Panc1 (cell line): ENCODE data around the gene NR6A1. TPM values are rescaled to one million over a fixed set of nuclear protein-coding genes. Genes with fewer than 3 reads are reported as not detected.
A peak's percentile ranks its signal among the peaks of the same experiment; 100 is the strongest.

Experiments used
- ATAC-seq: fragments of 200-7000 bp; cut with Tn5 transposase; 2 replicates; pipeline ENCODE4 v1.9.1; 2020; ENCODE audit warnings: mild to moderate bottlenecking, moderate library complexity
- BruUV-seq: library from RNA; stranded (reverse); fragments of 400-500 nt; replicated peaks from 2 replicates; lab custom pipeline; 2021; lab: Mats Ljungman, UMichigan
- CTCF ChIA-PET: fragments of 300-600 bp; sonication (Branson Sonifier 250); formaldehyde crosslinking; loops from one replicate; lab custom pipeline; 2022; ENCODE audit warnings: antibody characterized with exemption; lab: Charles Lee
- POLR2A ChIA-PET: fragments of 300-600 bp; sonication (Branson Sonifier 250); formaldehyde crosslinking; loops from one replicate; lab custom pipeline; 2022; ENCODE audit warnings: antibody characterized with exemption; lab: Charles Lee
- DNase-seq: peaks from one replicate; pipeline ENCODE4 v3.0.0-alpha.2; 2010; ENCODE audit warnings: low read depth, low spot score
- H3K27ac ChIP-seq: 2 replicates; pipeline ENCODE4 v1.5.1; 2011; ENCODE audit warnings: mild to moderate bottlenecking, low read length, inconsistent platforms
- H3K27me3 ChIP-seq: fragments of 200-500 bp; sonication (Bioruptor generic); 2 replicates; pipeline ENCODE4 v1.6.0; 2014; ENCODE audit warnings: low read length, inconsistent platforms; ENCODE audit not compliant: control insufficient read depth, insufficient read depth
- H3K36me3 ChIP-seq: fragments of 200-500 bp; sonication (Bioruptor generic); 2 replicates; pipeline ENCODE4 v1.5.1; 2014; ENCODE audit warnings: inconsistent platforms, mild to moderate bottlenecking, low read length, moderate library complexity; ENCODE audit not compliant: control insufficient read depth, insufficient read depth
- H3K4me1 ChIP-seq: 2 replicates; pipeline ENCODE4 v1.5.1; 2011; ENCODE audit warnings: inconsistent platforms, mild to moderate bottlenecking, low read length, moderate library complexity; ENCODE audit not compliant: control insufficient read depth, insufficient read depth
- H3K4me3 ChIP-seq, 2 experiments: 2 replicates each; pipeline ENCODE4 v1.5.1; 2011 to 2012; ENCODE audit warnings: low read depth in 2 of 2, low read length in 2 of 2, mild to moderate bottlenecking in 2 of 2, inconsistent platforms in 1 of 2, moderate library complexity in 1 of 2
- H3K9me3 ChIP-seq: fragments of 200-500 bp; sonication (Bioruptor generic); 2 replicates; pipeline ENCODE4 v1.5.1; 2014; ENCODE audit warnings: low read depth, mild to moderate bottlenecking, inconsistent platforms, low read length, moderate library complexity; ENCODE audit not compliant: control insufficient read depth, insufficient read depth
- POLR2AphosphoS5 ChIP-seq: IDR thresholded peaks from 2 replicates; pipeline ENCODE4 v1.6.1; 2012; ENCODE audit warnings: mild to moderate bottlenecking, low read depth, low read length, moderate library complexity
- SIN3A ChIP-seq: IDR thresholded peaks from 2 replicates; pipeline ENCODE4 v1.6.1; 2012; ENCODE audit warnings: low read depth, mild to moderate bottlenecking, low read length, moderate library complexity, borderline replicate concordance; ENCODE audit not compliant: insufficient read depth
- TCF7L2 ChIP-seq: IDR thresholded peaks from 2 replicates; pipeline ENCODE4 v1.6.1; 2011; ENCODE audit warnings: mild to moderate bottlenecking, low read depth, low read length, inconsistent platforms
- in situ Hi-C: cut with HindIII; loops from 2 replicates; pipeline ENCODE4 v1.10.0; 2016; ENCODE audit warnings: low sequenced_read_pairs, low pct_unique_long_range_greater_than_20kb
- intact Hi-C: fragments of 100-400 bp; cut with micrococcal nuclease; formaldehyde crosslinking; loops from one replicate; pipeline ENCODE4 v1.10.0; 2022; ENCODE audit not compliant: unreplicated experiment
- microRNA-seq: library from miRNA; unstranded; fragments of <30 nt; microRNA quantifications from one replicate; pipeline ENCODE4 v1.1.0, GENCODE V29; 2020; ENCODE audit not compliant: unreplicated experiment
- total RNA-seq: library from RNA; stranded (reverse); gene quantifications from one replicate; pipeline ENCODE4 v1.2.1, GENCODE V29; 2021; ENCODE audit not compliant: unreplicated experiment
- TF ChIP-seq, protein P1 (sequence below), 2 experiments: IDR thresholded peaks; 2 replicates each; pipeline ENCODE4 v1.6.1; 2011 to 2012; ENCODE audit warnings: low read depth in 2 of 2, control low read depth in 1 of 2, low read length in 1 of 2, mild to moderate bottlenecking in 1 of 2, moderate library complexity in 1 of 2; ENCODE audit not compliant: insufficient read depth in 1 of 2
- TF ChIP-seq, protein P2 (sequence below): fragments of 450-650 bp; IDR thresholded peaks from 2 replicates; pipeline ENCODE4 v1.5.1; 2017; ENCODE audit warnings: mild to moderate bottlenecking

Gene NR6A1
- total RNA-seq, 1 experiment from 2014 or later, result 7.6 TPM

DNA sequence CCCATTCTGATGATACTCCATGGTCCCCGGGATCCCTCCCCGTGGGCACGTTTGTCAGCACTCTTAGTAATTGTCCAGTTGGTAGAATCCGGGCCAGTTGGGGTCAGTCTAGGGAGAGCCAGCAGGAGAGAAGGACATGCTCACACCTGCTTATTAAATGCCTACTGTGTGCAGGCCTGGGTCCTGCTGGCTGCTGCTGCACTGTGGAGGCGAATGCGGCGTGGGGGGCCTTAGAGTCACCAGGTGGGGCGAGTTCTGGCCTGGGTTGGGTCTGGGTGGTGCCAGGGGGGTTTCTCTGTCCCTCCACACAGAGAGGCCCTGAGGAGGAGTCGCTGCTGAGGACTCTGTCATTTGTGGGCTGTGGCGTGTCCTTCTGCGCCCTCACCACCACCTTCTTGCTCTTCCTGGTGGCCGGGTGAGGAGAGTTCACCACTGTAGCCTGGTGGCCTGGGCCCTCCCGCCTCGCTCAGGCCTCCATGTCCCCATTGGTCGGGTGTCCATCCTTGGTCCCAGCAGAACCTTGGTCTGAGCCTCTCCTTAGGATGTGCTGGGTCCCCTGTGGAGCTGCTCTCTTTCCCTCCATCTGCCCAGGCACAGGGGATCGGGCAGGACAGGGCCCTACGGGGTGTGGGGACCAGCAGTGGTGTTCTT, 303.6 kb downstream of the NR6A1 start:
- Histone ChIP-seq H3K27ac (no peak overlapping the region), H3K4me3 (no peak overlapping the region), H3K4me1 (no peaks in the 10 kb centered on the region), H3K36me3 (no peaks in the 10 kb centered on the region), H3K27me3 (no peaks in the 10 kb centered on the region), H3K9me3 (no peaks in the 10 kb centered on the region)
- intact Hi-C loops (no loop called here), in situ Hi-C loops (no loop called here)
- ChIA-PET CTCF (no interaction called here), POLR2A (no interaction called here)
- TF ChIP-seq, protein P1, sequence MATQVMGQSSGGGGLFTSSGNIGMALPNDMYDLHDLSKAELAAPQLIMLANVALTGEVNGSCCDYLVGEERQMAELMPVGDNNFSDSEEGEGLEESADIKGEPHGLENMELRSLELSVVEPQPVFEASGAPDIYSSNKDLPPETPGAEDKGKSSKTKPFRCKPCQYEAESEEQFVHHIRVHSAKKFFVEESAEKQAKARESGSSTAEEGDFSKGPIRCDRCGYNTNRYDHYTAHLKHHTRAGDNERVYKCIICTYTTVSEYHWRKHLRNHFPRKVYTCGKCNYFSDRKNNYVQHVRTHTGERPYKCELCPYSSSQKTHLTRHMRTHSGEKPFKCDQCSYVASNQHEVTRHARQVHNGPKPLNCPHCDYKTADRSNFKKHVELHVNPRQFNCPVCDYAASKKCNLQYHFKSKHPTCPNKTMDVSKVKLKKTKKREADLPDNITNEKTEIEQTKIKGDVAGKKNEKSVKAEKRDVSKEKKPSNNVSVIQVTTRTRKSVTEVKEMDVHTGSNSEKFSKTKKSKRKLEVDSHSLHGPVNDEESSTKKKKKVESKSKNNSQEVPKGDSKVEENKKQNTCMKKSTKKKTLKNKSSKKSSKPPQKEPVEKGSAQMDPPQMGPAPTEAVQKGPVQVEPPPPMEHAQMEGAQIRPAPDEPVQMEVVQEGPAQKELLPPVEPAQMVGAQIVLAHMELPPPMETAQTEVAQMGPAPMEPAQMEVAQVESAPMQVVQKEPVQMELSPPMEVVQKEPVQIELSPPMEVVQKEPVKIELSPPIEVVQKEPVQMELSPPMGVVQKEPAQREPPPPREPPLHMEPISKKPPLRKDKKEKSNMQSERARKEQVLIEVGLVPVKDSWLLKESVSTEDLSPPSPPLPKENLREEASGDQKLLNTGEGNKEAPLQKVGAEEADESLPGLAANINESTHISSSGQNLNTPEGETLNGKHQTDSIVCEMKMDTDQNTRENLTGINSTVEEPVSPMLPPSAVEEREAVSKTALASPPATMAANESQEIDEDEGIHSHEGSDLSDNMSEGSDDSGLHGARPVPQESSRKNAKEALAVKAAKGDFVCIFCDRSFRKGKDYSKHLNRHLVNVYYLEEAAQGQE (IDR thresholded peaks at IDR 0.05; ENCODE audit: insufficient read depth in 1 of 2, low read depth in 2 of 2, low read length in 1 of 2), result no peak
- TF ChIP-seq POLR2AphosphoS5 (no peak), SIN3A (no peak), TCF7L2 (no peak)
- TF ChIP-seq, protein P2, sequence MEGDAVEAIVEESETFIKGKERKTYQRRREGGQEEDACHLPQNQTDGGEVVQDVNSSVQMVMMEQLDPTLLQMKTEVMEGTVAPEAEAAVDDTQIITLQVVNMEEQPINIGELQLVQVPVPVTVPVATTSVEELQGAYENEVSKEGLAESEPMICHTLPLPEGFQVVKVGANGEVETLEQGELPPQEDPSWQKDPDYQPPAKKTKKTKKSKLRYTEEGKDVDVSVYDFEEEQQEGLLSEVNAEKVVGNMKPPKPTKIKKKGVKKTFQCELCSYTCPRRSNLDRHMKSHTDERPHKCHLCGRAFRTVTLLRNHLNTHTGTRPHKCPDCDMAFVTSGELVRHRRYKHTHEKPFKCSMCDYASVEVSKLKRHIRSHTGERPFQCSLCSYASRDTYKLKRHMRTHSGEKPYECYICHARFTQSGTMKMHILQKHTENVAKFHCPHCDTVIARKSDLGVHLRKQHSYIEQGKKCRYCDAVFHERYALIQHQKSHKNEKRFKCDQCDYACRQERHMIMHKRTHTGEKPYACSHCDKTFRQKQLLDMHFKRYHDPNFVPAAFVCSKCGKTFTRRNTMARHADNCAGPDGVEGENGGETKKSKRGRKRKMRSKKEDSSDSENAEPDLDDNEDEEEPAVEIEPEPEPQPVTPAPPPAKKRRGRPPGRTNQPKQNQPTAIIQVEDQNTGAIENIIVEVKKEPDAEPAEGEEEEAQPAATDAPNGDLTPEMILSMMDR, result no peak
- no TSS peak for BruUV-seq
- ATAC-seq, result no peak
- no peak for DNase-seq

Small RNA genes lying within 50 kb of the gene (microRNA-seq; reads per million reads assigned to microRNA genes)
- gene MIR181A2 (260 reads per million, percentile 65 among the genes with 10 or more reads in this experiment), gene MIR181B2 (1,082 reads per million, percentile 82 among the genes with 10 or more reads in this experiment)

Other genes with a start within 250 kb of the NR6A1 start
- 44.5 TPM for gene OLFML2A, start 5.8 kb upstream of the NR6A1 start, total RNA-seq
- gene WDR38, start 82.1 kb upstream of the NR6A1 start, total RNA-seq, result not detected
- gene RPL35, start 90.6 kb upstream of the NR6A1 start, total RNA-seq, result 758 TPM
- 39.6 TPM for gene ARPC5L, start 90.8 kb upstream of the NR6A1 start, total RNA-seq
- 15.5 TPM for gene GOLGA1, start 169.8 kb upstream of the NR6A1 start, total RNA-seq